Fibroblast of the aortic adventitia (primary cell): Measurements from ENCODE around the gene CCP110. TPM values are rescaled to one million over a fixed set of nuclear protein-coding genes. Genes with fewer than 3 reads are reported as not detected.

Experiments
- DNase-seq: peaks from one replicate; pipeline ENCODE4 v3.0.0-alpha.2; 2010; ENCODE audit warnings: low read depth
- H3K4me3 ChIP-seq: 2 replicates; pipeline ENCODE4 v1.5.1; 2011; ENCODE audit warnings: low read depth, mild to moderate bottlenecking, control low read depth, low read length, moderate library complexity
- total RNA-seq: library from RNA; depleted of rRNA; stranded (reverse); fragments of >200 nt; gene quantifications from 2 replicates; pipeline ENCODE4 v1.2.3, GENCODE V29; 2012; ENCODE audit warnings: low replicate concordance
- TF ChIP-seq, protein P1 (sequence below): IDR thresholded peaks from 2 replicates; pipeline ENCODE4 v1.5.1; 2011; ENCODE audit warnings: mild to moderate bottlenecking, low read length, control low read depth, inconsistent platforms; ENCODE audit not compliant: insufficient read depth

The CCP110 gene
- total RNA-seq, 1 donor = 23.3 TPM

DNA sequence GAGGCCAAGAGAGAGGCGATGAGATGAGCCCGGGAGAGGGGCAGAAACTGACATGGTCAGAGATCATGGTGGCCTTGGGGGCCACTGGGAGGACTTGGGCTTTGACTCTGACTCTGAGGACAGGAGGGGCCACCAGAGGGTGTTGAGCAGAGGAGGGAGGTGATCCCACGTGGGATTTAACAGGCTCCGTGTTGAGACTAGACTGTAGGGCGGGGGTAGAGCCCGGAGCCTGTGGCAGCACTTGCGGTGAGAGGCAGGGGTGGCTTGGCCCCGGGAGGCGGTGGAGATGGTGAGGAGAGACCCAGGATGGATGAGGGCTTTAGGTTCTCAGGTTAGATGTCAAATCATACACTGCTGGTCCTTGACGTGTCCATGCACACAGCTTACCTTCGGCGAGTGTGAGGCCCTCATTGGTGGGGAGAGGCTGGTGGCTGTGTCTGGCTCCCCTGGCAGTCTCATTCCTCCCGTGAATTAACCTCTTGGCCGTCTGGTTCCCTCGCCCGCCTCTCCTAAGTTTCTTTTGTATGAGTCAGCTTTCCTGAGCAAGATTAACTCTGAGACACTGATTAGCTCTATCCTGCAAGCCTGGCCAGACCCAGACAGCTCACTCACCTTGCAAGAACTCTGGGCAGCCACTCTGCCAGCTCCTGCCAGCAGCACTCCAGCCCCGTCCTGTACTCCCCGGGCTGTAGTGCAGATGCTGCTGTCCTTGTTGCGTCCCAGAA lies 71.5 kb downstream of the CCP110 start:
- H3K4me3 ChIP-seq = no peak overlapping the region
- peak; percentile 94 for DNase-seq
- TF ChIP-seq, protein P1, sequence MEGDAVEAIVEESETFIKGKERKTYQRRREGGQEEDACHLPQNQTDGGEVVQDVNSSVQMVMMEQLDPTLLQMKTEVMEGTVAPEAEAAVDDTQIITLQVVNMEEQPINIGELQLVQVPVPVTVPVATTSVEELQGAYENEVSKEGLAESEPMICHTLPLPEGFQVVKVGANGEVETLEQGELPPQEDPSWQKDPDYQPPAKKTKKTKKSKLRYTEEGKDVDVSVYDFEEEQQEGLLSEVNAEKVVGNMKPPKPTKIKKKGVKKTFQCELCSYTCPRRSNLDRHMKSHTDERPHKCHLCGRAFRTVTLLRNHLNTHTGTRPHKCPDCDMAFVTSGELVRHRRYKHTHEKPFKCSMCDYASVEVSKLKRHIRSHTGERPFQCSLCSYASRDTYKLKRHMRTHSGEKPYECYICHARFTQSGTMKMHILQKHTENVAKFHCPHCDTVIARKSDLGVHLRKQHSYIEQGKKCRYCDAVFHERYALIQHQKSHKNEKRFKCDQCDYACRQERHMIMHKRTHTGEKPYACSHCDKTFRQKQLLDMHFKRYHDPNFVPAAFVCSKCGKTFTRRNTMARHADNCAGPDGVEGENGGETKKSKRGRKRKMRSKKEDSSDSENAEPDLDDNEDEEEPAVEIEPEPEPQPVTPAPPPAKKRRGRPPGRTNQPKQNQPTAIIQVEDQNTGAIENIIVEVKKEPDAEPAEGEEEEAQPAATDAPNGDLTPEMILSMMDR = no peak

DNA sequence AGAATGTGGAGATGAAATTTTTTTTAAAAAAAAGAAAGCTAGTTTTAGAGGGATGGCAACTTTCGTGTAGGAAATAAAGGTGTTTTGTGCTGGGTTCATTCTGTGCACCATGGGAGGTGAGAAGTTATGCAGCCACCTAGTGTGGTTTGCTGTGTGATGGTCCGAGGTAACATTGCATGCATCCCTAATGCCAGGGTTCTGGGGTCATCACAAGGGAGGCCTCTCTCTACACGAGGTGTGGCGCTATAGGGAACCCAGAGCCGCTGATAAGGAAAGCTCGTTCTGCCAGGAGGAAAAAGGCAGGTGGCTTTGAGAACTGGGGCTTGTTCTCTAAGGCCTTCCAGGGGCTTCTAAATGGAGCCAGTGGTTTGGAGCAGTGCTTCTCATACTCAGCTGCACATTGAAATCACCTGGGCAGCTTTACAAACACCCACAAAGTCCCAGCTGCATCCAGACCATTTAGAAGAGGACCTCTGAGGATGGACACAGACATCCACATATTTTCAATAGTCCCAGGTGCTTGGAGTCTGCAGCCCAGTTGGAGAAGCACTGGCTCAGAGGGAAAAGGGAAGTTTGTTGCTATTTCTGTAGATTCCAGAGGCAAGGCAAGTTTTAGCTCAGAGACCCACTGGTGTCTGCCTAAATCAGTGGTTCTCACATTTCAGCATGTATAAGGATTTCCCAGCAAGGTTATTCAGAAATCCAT lies 75.2 kb downstream of the CCP110 start:
- H3K4me3 ChIP-seq = no peak overlapping the region
- no peak for DNase-seq
- TF ChIP-seq, protein P1 = no peak

DNA sequence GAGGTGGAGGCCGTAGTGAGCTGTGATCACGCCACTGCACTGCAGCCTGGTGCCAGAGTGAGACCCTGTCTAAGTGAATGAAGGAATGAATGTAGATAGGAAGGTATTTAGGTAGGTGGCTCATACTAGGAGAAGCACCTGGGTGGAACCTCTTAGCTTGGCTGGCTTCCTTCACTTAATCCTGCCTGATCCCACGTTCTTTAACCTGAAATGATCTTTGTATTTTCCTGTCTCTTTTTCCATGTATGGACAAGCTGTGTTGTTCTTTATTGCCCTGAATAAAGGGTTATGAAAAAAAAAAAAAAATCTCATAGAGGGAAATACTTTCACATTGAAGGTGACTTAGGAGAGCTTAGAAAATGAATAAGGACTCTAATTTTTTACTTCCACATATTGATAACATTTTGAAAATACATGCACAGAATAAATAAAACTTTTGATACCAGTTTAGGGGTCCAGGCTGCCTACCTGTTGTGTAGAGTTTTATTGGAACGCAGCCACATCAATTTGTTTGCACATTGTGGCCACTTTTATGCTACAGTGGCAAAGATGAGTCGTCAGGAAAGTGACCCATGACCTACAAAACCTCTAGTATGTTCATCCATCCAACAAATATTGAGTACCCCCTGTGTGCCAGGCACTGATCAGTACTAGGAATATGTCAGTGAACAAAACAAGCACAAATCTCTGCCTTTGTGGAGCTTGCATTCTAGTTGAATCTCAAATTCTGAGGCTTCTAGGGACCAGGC lies 76.4 kb downstream of the CCP110 start:
- DNase-seq = no peak
- TF ChIP-seq, protein P1 = no peak
- H3K4me3 ChIP-seq = no peak overlapping the region

DNA sequence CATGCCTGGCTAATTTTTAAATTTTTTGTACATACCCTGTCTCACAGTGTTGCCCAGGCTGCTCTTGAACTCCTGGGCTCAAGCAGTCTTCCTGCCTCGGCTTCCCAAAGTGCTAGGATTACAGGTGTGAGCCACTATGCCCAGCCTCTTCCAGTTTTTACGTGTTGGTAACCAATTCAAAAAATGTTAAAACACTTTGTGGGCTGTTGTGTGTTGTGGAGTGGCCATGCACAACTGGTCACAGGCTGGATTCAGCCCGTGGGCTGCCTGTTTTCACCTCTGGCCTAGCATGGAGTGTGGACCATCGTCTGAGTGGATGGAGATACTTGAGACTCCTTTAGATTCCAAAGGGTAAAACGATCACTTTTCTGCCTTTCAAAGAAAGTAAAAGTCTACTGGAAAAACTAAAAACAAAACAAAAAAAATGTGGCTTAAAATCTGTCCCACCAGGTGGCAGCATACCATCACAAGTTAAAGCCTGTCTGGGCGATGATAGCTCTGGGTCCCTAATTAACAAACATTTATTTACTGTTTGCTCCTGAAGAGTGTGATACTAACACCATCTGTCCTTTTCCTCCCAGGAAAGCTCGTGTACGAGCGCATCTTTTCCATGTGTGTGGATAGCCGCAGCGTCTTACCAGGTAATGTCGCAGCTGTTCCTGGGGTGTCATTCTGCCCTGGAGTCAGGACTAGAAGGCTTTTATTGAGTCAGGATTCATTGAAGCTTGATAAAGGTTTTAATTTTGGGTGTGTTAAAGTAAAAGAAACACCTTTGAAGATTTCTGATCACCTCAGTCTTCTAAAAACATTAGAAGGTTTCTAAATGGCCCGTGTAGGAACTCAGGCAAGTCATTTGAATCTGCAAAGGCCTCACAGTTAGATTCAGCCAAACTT lies 77.6 kb downstream of the CCP110 start:
- H3K4me3 ChIP-seq = no peak overlapping the region
- TF ChIP-seq, protein P1 = peak; percentile 59
- DNase-seq = peak; percentile 72

Other genes with a start within 250 kb of the CCP110 start
- not detected in 2 replicates for gene CLEC19A, start 238.2 kb upstream of the CCP110 start, total RNA-seq
- gene TMC5, start 106.1 kb upstream of the CCP110 start, total RNA-seq = under 0.01 TPM in 1 of 2 replicates, not detected in the other
- gene GDE1, start 1.8 kb upstream of the CCP110 start, total RNA-seq = 34.3 and 59.9 TPM in 2 replicates
- 67.1 and 67.7 TPM in 2 replicates for gene VPS35L, start 31.8 kb downstream of the CCP110 start, total RNA-seq
- 12.7 and 63.0 TPM in 2 replicates for gene KNOP1, start 194.3 kb downstream of the CCP110 start, total RNA-seq
- gene IQCK, start 194.3 kb downstream of the CCP110 start, total RNA-seq = 3.1 and 22.3 TPM in 2 replicates